HL-60 (cell line): ENCODE measurements around the gene YAE1.
"Not testable (repeated sequence)": the region's sequence is repeated elsewhere in the genome, so short reads cannot be mapped to it uniquely, and the experiment has no call there.

Source experiments
- DNase-seq, 2 experiments: peaks; one replicate each; pipeline ENCODE4 v3.0.0-alpha.2; 2010 to 2020; ENCODE audit warnings: low read depth in 1 of 2, low spot score in 1 of 2
- H3K27ac ChIP-seq: fragments of 250-450 bp; sonication (Bioruptor Pico); replicated peaks from 2 replicates; pipeline ENCODE4 v1.5.1; 2020; ENCODE audit warnings: mild to moderate bottlenecking, moderate library complexity
- H3K27me3 ChIP-seq: fragments of 250-450 bp; sonication (Bioruptor Pico); 2 replicates; pipeline ENCODE4 v1.5.1; 2021; ENCODE audit warnings: mild to moderate bottlenecking, moderate library complexity; ENCODE audit not compliant: insufficient read depth, poor library complexity, severe bottlenecking
- H3K4me3 ChIP-seq: replicated peaks from 2 replicates; pipeline ENCODE4 v1.5.1; 2011; ENCODE audit warnings: mild to moderate bottlenecking, control low read depth, low read length; ENCODE audit not compliant: insufficient read depth
- GABPA ChIP-seq: IDR thresholded peaks from 2 replicates; pipeline ENCODE4 v1.6.1; 2012; ENCODE audit warnings: low read depth
- POLR2AphosphoS5 ChIP-seq: IDR thresholded peaks from 2 replicates; pipeline ENCODE4 v1.6.1; 2012; ENCODE audit warnings: low read depth
- REST ChIP-seq: IDR thresholded peaks from 2 replicates; pipeline ENCODE4 v1.6.1; 2012; ENCODE audit warnings: low read depth; ENCODE audit not compliant: insufficient replicate concordance
- SPI1 ChIP-seq: IDR thresholded peaks from 2 replicates; pipeline ENCODE4 v1.6.1; 2012; ENCODE audit warnings: low read depth, mild to moderate bottlenecking, borderline replicate concordance
- TF ChIP-seq, protein P1 (sequence below): IDR thresholded peaks from one replicate; pipeline ENCODE4 v1.5.1; 2011; ENCODE audit warnings: low read length, control low read depth, inconsistent platforms; ENCODE audit not compliant: insufficient read depth

YAE1 gene

DNA sequence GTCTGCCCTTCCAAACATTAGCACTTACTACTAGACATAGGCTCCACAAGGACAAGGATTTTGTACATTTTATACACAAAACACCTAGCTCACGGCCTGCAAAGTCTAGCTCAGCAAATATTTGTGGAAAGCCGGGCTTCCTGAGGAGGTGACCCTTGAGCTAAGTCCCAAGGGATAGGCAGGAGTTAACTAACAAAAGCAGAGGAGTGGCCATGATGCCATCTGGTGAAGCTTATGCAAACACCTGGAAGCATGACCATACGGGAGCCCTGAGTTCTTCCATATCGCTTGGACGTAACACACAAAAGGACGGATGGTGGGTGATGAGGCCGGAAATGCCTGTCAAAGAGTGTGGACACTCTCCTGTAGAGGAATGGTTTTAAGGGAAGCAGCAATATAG lies 25.9 kb upstream of the YAE1 start:
- no peak overlapping the region for H3K4me3 ChIP-seq
- no peaks in the 10 kb centered on the region for H3K27me3 ChIP-seq
- TF ChIP-seq SPI1 (no peak), GABPA (no peak), REST (no peak), POLR2AphosphoS5 (no peak)
- TF ChIP-seq, protein P1, sequence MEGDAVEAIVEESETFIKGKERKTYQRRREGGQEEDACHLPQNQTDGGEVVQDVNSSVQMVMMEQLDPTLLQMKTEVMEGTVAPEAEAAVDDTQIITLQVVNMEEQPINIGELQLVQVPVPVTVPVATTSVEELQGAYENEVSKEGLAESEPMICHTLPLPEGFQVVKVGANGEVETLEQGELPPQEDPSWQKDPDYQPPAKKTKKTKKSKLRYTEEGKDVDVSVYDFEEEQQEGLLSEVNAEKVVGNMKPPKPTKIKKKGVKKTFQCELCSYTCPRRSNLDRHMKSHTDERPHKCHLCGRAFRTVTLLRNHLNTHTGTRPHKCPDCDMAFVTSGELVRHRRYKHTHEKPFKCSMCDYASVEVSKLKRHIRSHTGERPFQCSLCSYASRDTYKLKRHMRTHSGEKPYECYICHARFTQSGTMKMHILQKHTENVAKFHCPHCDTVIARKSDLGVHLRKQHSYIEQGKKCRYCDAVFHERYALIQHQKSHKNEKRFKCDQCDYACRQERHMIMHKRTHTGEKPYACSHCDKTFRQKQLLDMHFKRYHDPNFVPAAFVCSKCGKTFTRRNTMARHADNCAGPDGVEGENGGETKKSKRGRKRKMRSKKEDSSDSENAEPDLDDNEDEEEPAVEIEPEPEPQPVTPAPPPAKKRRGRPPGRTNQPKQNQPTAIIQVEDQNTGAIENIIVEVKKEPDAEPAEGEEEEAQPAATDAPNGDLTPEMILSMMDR: no peak
- H3K27ac ChIP-seq: no peak overlapping the region
- DNase-seq: no peak

DNA sequence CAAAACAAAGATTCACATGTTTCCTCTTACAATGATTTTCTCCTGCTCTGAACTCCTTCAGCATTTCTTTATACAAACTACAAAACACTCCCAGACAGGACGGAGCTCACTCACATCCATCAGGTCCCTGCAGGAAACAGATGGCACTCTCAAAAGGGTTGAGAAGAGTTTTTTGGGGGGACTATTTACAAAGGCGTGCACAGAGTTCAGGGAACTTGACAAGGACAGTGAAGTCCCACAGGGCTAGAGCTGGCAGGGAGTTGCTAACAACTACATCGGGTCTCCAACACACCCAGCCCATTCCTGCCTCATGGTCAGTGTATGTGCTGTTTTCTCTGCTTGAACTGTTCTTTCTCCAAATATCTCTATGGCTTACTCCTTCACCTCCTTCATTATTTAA lies 24.7 kb upstream of the YAE1 start:
- DNase-seq: no peak
- H3K27me3 ChIP-seq: no peaks in the 10 kb centered on the region
- TF ChIP-seq, protein P1: no peak
- TF ChIP-seq REST (no peak), SPI1 (no peak), GABPA (no peak), POLR2AphosphoS5 (no peak)
- H3K27ac ChIP-seq: no peak overlapping the region
- H3K4me3 ChIP-seq: no peak overlapping the region

DNA sequence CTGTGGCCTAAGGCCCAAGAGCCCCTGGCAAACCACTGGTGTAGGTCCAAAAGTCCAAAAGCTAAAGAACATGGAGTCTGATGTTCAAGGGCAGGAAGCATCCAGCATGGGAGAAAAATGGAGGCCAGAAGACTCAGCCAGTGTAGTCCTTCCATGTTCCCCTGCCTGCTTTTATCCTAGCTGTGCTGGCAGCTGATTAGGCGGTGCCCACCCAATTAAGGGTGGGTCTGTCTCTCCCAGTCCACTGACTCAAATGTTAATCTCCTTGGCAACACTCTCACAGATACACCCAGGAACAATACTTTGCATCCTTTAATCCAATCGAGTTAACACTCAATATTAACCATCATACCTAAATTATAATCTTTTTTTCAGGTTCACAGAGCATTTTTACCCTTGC lies 21.4 kb upstream of the YAE1 start:
- not testable (repeated sequence) for H3K27me3 ChIP-seq, H3K27ac ChIP-seq, H3K4me3 ChIP-seq, DNase-seq

- H3K27ac ChIP-seq: no peak overlapping the region
- no peak overlapping the region for H3K4me3 ChIP-seq
- no peak for DNase-seq
- H3K27me3 ChIP-seq: no peaks in the 10 kb centered on the region
- TF ChIP-seq GABPA (no peak), POLR2AphosphoS5 (no peak), SPI1 (no peak), REST (no peak)
- TF ChIP-seq, protein P1: no peak
Measured at GRCh38 chr7:39547336-39547735, 18.9 kb upstream of the YAE1 start.
